Measurements from ENCODE around the gene COL4A6. TPM values are rescaled to one million over a fixed set of nuclear protein-coding genes. Genes with fewer than 3 reads are reported as not detected.

COL4A6 gene
- total RNA-seq, 1 experiment from 2014 or later = 0.28 TPM

DNA sequence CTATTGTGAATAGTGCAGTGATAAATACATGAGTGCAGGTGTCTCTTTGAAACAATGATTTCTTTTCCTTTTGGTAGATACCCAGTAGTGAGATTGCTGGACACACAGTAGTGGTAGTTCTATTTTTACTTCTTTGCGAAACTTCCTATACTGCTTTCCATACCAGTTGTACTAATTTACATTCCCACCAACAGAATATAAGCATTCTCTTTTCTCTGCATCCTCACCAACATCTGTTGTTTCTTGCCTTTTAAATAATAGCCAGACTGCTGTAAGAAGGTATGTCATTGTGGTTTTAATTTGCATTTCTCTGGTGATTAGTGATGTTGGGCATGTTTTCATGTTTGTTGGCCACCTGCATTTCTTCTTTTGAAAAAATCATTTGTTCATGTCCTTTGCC lies 105.9 kb downstream of the COL4A6 start:
- ATAC-seq = no peak
- BruUV-seq (replicated peaks) = no TSS peak
- H3K27ac ChIP-seq (ENCODE audit: low read length) = no peak overlapping the region
- CTCF ChIA-PET = no interaction called here
- POLR2A ChIA-PET = no interaction called here
- no peak for DNase-seq (ENCODE audit: low read depth, low spot score)
- no peaks in the 10 kb centered on the region for H3K4me1 ChIP-seq (ENCODE audit: control insufficient read depth, insufficient read depth, low read length)
- in situ Hi-C loops (cut with HindIII; ENCODE audit: low pct_unique_long_range_greater_than_20kb, low sequenced_read_pairs) (no loop called here), intact Hi-C loops (cut with micrococcal nuclease; ENCODE audit: unreplicated experiment) (no loop called here)
- TF ChIP-seq TCF7L2 (IDR thresholded peaks at IDR 0.05; ENCODE audit: low read depth, low read length) = no peak
- TF ChIP-seq SIN3A (IDR thresholded peaks at IDR 0.05; ENCODE audit: borderline replicate concordance, insufficient read depth, low read depth, low read length) = no peak
- no peak for TF ChIP-seq POLR2AphosphoS5 (IDR thresholded peaks at IDR 0.05; ENCODE audit: low read depth, low read length)
- TF ChIP-seq, protein P1, sequence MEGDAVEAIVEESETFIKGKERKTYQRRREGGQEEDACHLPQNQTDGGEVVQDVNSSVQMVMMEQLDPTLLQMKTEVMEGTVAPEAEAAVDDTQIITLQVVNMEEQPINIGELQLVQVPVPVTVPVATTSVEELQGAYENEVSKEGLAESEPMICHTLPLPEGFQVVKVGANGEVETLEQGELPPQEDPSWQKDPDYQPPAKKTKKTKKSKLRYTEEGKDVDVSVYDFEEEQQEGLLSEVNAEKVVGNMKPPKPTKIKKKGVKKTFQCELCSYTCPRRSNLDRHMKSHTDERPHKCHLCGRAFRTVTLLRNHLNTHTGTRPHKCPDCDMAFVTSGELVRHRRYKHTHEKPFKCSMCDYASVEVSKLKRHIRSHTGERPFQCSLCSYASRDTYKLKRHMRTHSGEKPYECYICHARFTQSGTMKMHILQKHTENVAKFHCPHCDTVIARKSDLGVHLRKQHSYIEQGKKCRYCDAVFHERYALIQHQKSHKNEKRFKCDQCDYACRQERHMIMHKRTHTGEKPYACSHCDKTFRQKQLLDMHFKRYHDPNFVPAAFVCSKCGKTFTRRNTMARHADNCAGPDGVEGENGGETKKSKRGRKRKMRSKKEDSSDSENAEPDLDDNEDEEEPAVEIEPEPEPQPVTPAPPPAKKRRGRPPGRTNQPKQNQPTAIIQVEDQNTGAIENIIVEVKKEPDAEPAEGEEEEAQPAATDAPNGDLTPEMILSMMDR (IDR thresholded peaks at IDR 0.05) = no peak
- no peak for TF ChIP-seq REST (IDR thresholded peaks at IDR 0.05; ENCODE audit: insufficient read depth in 1 of 2, low read depth in 2 of 2, low read length in 1 of 2)
- no peaks in the 10 kb centered on the region for H3K27me3 ChIP-seq (ENCODE audit: control insufficient read depth, insufficient read depth, low read length)
- H3K4me3 ChIP-seq (ENCODE audit: low read depth in 2 of 2, low read length in 2 of 2) = no peak overlapping the region
- no peaks in the 10 kb centered on the region for H3K36me3 ChIP-seq (ENCODE audit: control insufficient read depth, insufficient read depth, low read length)
- no peaks in the 10 kb centered on the region for H3K9me3 ChIP-seq (ENCODE audit: control insufficient read depth, insufficient read depth, low read depth, low read length)

DNA sequence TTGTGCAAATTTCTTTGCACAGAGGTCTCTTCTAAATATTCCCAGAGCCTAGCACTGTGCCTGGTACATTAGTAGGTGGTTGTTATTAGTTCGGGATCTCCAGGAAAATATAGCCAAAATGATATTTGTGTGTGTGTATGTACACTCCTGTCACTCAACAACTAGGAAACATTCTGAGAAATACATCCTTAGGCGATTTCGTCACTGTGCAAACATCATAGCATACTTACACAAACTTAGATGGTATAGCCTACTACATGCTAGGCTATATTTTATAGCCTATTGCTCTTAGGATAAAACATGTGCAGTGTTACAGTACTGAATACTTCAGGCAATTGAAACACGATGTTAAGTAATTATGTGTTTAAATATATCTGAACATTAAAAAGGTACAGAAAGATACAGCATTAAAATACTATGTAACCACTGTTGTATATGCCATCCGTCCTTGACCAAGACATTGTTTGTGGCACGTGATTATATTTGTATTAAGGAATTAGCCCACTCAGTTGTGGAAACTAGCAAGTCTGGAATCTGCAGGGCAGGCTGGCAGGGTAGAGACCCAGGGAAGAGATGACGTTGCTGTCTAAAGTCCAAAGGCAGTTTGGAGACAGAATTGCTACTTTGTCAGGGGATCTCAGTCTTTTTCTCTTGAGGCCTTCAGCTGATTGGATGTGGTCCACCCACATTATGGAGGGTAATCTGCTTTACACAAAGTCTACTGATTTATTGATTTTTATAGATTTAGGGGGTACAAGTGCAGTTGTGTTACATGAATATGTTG lies 106.9 kb downstream of the COL4A6 start:
- BruUV-seq (replicated peaks) = no TSS peak
- ATAC-seq (no peak), DNase-seq (ENCODE audit: low read depth, low spot score) (no peak)
- intact Hi-C loops (cut with micrococcal nuclease; ENCODE audit: unreplicated experiment) = no loop called here
- CTCF ChIA-PET = no interaction called here
- Histone ChIP-seq H3K27me3 (ENCODE audit: control insufficient read depth, insufficient read depth, low read length) (no peaks in the 10 kb centered on the region), H3K4me3 (ENCODE audit: low read depth in 2 of 2, low read length in 2 of 2) (no peak overlapping the region), H3K27ac (ENCODE audit: low read length) (no peak overlapping the region), H3K36me3 (ENCODE audit: control insufficient read depth, insufficient read depth, low read length) (no peaks in the 10 kb centered on the region), H3K9me3 (ENCODE audit: control insufficient read depth, insufficient read depth, low read depth, low read length) (no peaks in the 10 kb centered on the region), H3K4me1 (ENCODE audit: control insufficient read depth, insufficient read depth, low read length) (no peaks in the 10 kb centered on the region)
- no peak for TF ChIP-seq REST (IDR thresholded peaks at IDR 0.05; ENCODE audit: insufficient read depth in 1 of 2, low read depth in 2 of 2, low read length in 1 of 2)
- TF ChIP-seq, protein P1 (IDR thresholded peaks at IDR 0.05) = no peak
- TF ChIP-seq POLR2AphosphoS5 (IDR thresholded peaks at IDR 0.05; ENCODE audit: low read depth, low read length) = no peak
- TF ChIP-seq TCF7L2 (IDR thresholded peaks at IDR 0.05; ENCODE audit: low read depth, low read length) = no peak
- no peak for TF ChIP-seq SIN3A (IDR thresholded peaks at IDR 0.05; ENCODE audit: borderline replicate concordance, insufficient read depth, low read depth, low read length)
- POLR2A ChIA-PET = no interaction called here
- in situ Hi-C loops (cut with HindIII; ENCODE audit: low pct_unique_long_range_greater_than_20kb, low sequenced_read_pairs) = no loop called here
